ENCODE data around the gene LDB2.

Gene LDB2

GRCh38 chr4:16498978-16499377 lies 399.5 kb downstream of the LDB2 start:
- no peak for TF ChIP-seq CTCF (IDR thresholded peaks at IDR 0.05; ENCODE audit: low read depth, low read length)
- H3K4me3 ChIP-seq (replicated peaks in 1 of 2; ENCODE audit: low read depth in 2 of 2, low read length in 2 of 2), result no peak overlapping the region
- no peak for DNase-seq (ENCODE audit: low read depth in 2 of 2)

GRCh38 chr4:16496501-16496900 lies 401.9 kb downstream of the LDB2 start:
- peak; percentile 55 to 69 for DNase-seq (ENCODE audit: low read depth in 2 of 2)

GRCh38 chr4:16492872-16493271 lies 405.6 kb downstream of the LDB2 start:
- no peak for TF ChIP-seq CTCF (IDR thresholded peaks at IDR 0.05; ENCODE audit: low read depth, low read length)
- DNase-seq (ENCODE audit: low read depth in 2 of 2), result no peak

More at GRCh38 chr4:16496501-16496900, 401.9 kb downstream of the LDB2 start:
- TF ChIP-seq CTCF (IDR thresholded peaks at IDR 0.05; ENCODE audit: low read depth, low read length), result no peak
- H3K4me3 ChIP-seq (replicated peaks in 1 of 2; ENCODE audit: low read depth in 2 of 2, low read length in 2 of 2), result no peak overlapping the region

GRCh38 chr4:16489226-16489625 lies 409.2 kb downstream of the LDB2 start:
- no peak overlapping the region for H3K4me3 ChIP-seq (replicated peaks in 1 of 2; ENCODE audit: low read depth in 2 of 2, low read length in 2 of 2)
- DNase-seq (ENCODE audit: low read depth in 2 of 2), result no peak
- TF ChIP-seq CTCF (IDR thresholded peaks at IDR 0.05; ENCODE audit: low read depth, low read length), result no peak

More at GRCh38 chr4:16492872-16493271, 405.6 kb downstream of the LDB2 start:
- H3K4me3 ChIP-seq (replicated peaks in 1 of 2; ENCODE audit: low read depth in 2 of 2, low read length in 2 of 2), result no peak overlapping the region

GRCh38 chr4:16488084-16488483 lies 410.4 kb downstream of the LDB2 start:
- DNase-seq (ENCODE audit: low read depth in 2 of 2), result peak in 1 of 2 donors; percentile 6
- H3K4me3 ChIP-seq (replicated peaks in 1 of 2; ENCODE audit: low read depth in 2 of 2, low read length in 2 of 2), result no peak overlapping the region
- TF ChIP-seq CTCF (IDR thresholded peaks at IDR 0.05; ENCODE audit: low read depth, low read length), result no peak

GRCh38 chr4:16484711-16485110 lies 413.7 kb downstream of the LDB2 start:
- H3K4me3 ChIP-seq (replicated peaks in 1 of 2; ENCODE audit: low read depth in 2 of 2, low read length in 2 of 2), result no peak overlapping the region
- no peak for TF ChIP-seq CTCF (IDR thresholded peaks at IDR 0.05; ENCODE audit: low read depth, low read length)
- no peak for DNase-seq (ENCODE audit: low read depth in 2 of 2)

- no peak for DNase-seq (ENCODE audit: low read depth in 2 of 2)
- TF ChIP-seq CTCF (IDR thresholded peaks at IDR 0.05; ENCODE audit: low read depth, low read length), result no peak
- H3K4me3 ChIP-seq (replicated peaks in 1 of 2; ENCODE audit: low read depth in 2 of 2, low read length in 2 of 2), result no peak overlapping the region
These were observed 414.9 kb downstream of the LDB2 start for GRCh38 chr4:16483540-16483939.
